ENCODE measurements around the gene DUSP5. TPM values are rescaled to one million over a fixed set of nuclear protein-coding genes. Genes with fewer than 3 reads are reported as not detected.

Gene DUSP5
- total RNA-seq, 2 experiments from 2014 or later, result 0.06 to 0.97 TPM

DNA sequence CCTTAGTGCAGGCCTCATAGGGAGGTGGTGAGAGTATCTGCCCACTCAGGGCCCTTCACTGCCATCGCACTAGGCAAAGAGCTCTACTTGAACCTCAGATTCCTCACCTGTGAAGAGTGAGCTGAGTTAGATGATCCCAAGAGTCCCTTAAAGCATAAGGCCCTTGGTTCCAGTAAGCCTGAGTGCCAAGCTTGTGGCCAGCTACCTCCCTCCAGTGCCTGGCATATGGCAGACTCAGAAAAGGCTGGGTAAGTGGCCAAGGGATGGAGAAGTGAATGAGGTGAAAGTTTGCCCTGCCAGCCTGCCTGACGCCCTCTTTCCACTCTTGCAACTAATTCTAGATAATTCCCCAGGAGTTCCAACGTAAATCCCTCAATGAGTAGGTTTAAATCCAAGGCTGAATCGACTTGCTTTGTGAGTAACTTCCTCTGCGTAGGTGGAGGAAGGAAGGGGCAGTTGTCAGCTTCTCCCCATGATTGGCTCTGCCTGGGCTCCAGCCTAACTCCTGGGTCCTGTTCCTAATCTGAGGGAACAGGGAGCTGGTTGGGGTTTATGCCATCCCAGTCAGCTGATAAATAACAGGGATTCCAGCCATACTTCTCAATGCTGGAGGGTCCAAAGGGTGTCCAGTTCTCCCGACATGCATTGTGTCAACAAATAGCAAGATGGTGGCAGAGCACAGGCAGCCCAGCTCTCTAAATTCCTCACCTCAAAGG lies 14.2 kb downstream of the DUSP5 start:
- CTCF ChIA-PET (ENCODE audit: unreplicated experiment), result interaction anchor here (1.0 kb wide), 1 partner anchor 121 kb away, joined by 3 read pairs; no protein-coding TSS in a partner anchor
- no peaks in the 10 kb centered on the region for H4K20me1 ChIP-seq (ENCODE audit: insufficient read depth, low read length)
- intact Hi-C loops (cut with micrococcal nuclease; ENCODE audit: unreplicated experiment), result no loop called here
- H3K79me2 ChIP-seq (ENCODE audit: insufficient read depth, low read depth, low read length), result no peaks in the 10 kb centered on the region
- no peaks in the 10 kb centered on the region for H3K9me3 ChIP-seq (ENCODE audit: low read length)
- H3K4me1 ChIP-seq (ENCODE audit: insufficient read depth, low read length, poor library complexity, severe bottlenecking), result no peaks in the 10 kb centered on the region
- H3K27ac ChIP-seq (ENCODE audit: low read depth, low read length, poor library complexity, severe bottlenecking), result no peak overlapping the region
- no peak overlapping the region for H3K4me2 ChIP-seq (ENCODE audit: low read length)
- no peak for DNase-seq (ENCODE audit: low spot score)
- BruUV-seq (replicated peaks), result no TSS peak
- no peak overlapping the region for H2AFZ ChIP-seq (ENCODE audit: low read length)
- H3K9me2 ChIP-seq (ENCODE audit: insufficient read depth, low read length), result no peaks in the 10 kb centered on the region
- no peak overlapping the region for H3K4me3 ChIP-seq (ENCODE audit: low read depth, low read length, poor library complexity, severe bottlenecking)
- POLR2A ChIA-PET, result interaction anchor here (0.8 to 1.3 kb wide), 4 partner anchors 9 to 178 kb away, joined by 3 to 4 read pairs (median 4); no protein-coding TSS in a partner anchor
- no peak for TF ChIP-seq EZH2phosphoT487 (IDR thresholded peaks at IDR 0.05; ENCODE audit: borderline replicate concordance, low read depth, low read length)
- TF ChIP-seq, protein P1, sequence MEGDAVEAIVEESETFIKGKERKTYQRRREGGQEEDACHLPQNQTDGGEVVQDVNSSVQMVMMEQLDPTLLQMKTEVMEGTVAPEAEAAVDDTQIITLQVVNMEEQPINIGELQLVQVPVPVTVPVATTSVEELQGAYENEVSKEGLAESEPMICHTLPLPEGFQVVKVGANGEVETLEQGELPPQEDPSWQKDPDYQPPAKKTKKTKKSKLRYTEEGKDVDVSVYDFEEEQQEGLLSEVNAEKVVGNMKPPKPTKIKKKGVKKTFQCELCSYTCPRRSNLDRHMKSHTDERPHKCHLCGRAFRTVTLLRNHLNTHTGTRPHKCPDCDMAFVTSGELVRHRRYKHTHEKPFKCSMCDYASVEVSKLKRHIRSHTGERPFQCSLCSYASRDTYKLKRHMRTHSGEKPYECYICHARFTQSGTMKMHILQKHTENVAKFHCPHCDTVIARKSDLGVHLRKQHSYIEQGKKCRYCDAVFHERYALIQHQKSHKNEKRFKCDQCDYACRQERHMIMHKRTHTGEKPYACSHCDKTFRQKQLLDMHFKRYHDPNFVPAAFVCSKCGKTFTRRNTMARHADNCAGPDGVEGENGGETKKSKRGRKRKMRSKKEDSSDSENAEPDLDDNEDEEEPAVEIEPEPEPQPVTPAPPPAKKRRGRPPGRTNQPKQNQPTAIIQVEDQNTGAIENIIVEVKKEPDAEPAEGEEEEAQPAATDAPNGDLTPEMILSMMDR (conservative IDR thresholded peaks at IDR 0.05; ENCODE audit: low read length), result no peak
- no peaks in the 10 kb centered on the region for H3K36me3 ChIP-seq (ENCODE audit: insufficient read depth, low read length)

DNA sequence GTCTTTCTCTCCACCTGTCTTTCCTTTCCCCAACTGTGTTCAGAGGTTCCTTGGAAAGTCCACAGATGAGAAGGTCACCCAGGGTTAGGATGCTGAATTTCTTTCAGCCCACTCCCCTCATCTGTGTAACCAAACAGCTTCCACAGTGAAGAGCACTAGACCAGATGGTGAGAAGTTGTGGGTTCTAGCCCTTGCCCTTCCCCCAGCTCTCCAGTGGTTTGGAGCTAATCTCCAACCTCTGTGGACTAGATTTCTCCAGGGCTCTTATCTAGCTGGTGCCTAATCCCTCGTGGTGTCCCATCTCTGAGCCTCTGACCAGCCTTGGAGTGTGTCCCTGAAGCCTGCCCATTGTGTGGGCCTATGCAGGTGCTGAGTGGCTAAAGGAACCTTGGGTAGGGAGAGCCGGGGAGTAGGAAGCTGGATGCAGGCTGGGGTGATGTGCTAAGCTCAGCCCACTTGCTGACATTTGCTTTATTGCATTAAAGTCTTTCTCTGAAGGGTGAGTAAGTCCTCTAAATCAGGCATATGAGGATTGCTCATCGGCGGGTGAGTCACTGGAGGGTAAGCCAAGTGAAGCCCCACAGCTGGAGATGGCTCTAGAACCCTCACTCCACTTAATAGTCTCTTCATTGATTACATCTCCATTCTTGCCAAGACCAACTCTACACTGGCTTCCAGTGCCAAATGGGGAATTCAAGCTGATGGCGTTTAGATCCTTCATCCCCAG lies 14.9 kb downstream of the DUSP5 start:
- Histone ChIP-seq H3K27ac (ENCODE audit: low read depth, low read length, poor library complexity, severe bottlenecking) (no peak overlapping the region), H3K9me3 (ENCODE audit: low read length) (no peaks in the 10 kb centered on the region), H3K4me2 (ENCODE audit: low read length) (no peak overlapping the region), H2AFZ (ENCODE audit: low read length) (no peak overlapping the region), H4K20me1 (ENCODE audit: insufficient read depth, low read length) (no peaks in the 10 kb centered on the region), H3K36me3 (ENCODE audit: insufficient read depth, low read length) (no peaks in the 10 kb centered on the region), H3K4me1 (ENCODE audit: insufficient read depth, low read length, poor library complexity, severe bottlenecking) (no peaks in the 10 kb centered on the region), H3K9me2 (ENCODE audit: insufficient read depth, low read length) (no peaks in the 10 kb centered on the region), H3K4me3 (ENCODE audit: low read depth, low read length, poor library complexity, severe bottlenecking) (no peak overlapping the region), H3K79me2 (ENCODE audit: insufficient read depth, low read depth, low read length) (no peaks in the 10 kb centered on the region)
- intact Hi-C loops (cut with micrococcal nuclease; ENCODE audit: unreplicated experiment), result no loop called here
- POLR2A ChIA-PET, result interaction anchor here (0.7 to 1.1 kb wide), 3 partner anchors 8 to 179 kb away, joined by 3 to 4 read pairs (median 4); no protein-coding TSS in a partner anchor
- TF ChIP-seq, protein P1 (conservative IDR thresholded peaks at IDR 0.05; ENCODE audit: low read length), result no peak
- no peak for TF ChIP-seq EZH2phosphoT487 (IDR thresholded peaks at IDR 0.05; ENCODE audit: borderline replicate concordance, low read depth, low read length)
- BruUV-seq (replicated peaks), result no TSS peak
- CTCF ChIA-PET (ENCODE audit: unreplicated experiment), result interaction anchor here (0.6 to 1.4 kb wide), 3 partner anchors 24 to 122 kb away, joined by 3 to 4 read pairs (median 3); no protein-coding TSS in a partner anchor
- DNase-seq (ENCODE audit: low spot score), result no peak

Data from OCI-LY7 (cell line).